SIG-M5 treated with dmso at 0.1 percent for 504 hours (cell line): ENCODE measurements around the gene PSORS1C1.
"Not testable (repeated sequence)": the region's sequence is repeated elsewhere in the genome, so short reads cannot be mapped to it uniquely, and the experiment has no call there.

Experiments
- DNase-seq: peaks from one replicate; lab custom pipeline; 2025; ENCODE audit not compliant: unreplicated experiment; lab: John Stamatoyannopoulos, UW

PSORS1C1 gene

GRCh38 chr6:31172973-31173384, 58.4 kb downstream of the PSORS1C1 start:
- DNase-seq: no peak

- DNase-seq: no peak
Observed at GRCh38 chr6:31173406-31173805, 58.8 kb downstream of the PSORS1C1 start.

- no peak for DNase-seq
Observed at GRCh38 chr6:31174378-31174777, 59.8 kb downstream of the PSORS1C1 start.

- DNase-seq: no peak
Observed at GRCh38 chr6:31175971-31176370, 61.4 kb downstream of the PSORS1C1 start.

GRCh38 chr6:31178143-31179041, 63.8 kb downstream of the PSORS1C1 start:
- DNase-seq: peak; percentile 5

GRCh38 chr6:31179042-31179386, 64.4 kb downstream of the PSORS1C1 start:
- DNase-seq: no peak

- no peak for DNase-seq
Observed at GRCh38 chr6:31179896-31180295, 65.3 kb downstream of the PSORS1C1 start.

- DNase-seq: no peak
Observed at GRCh38 chr6:31180500-31180899, 65.9 kb downstream of the PSORS1C1 start.

GRCh38 chr6:31183287-31183686, 68.7 kb downstream of the PSORS1C1 start:
- DNase-seq: not testable (repeated sequence)

- not testable (repeated sequence) for DNase-seq
Observed at GRCh38 chr6:31183859-31184258, 69.3 kb downstream of the PSORS1C1 start.

- not testable (repeated sequence) for DNase-seq
Observed at GRCh38 chr6:31185695-31186051, 71.1 kb downstream of the PSORS1C1 start.

- DNase-seq: no peak
Observed at GRCh38 chr6:31186052-31186734, 71.6 kb downstream of the PSORS1C1 start.

GRCh38 chr6:31187780-31188194, 73.2 kb downstream of the PSORS1C1 start:
- DNase-seq: no peak

GRCh38 chr6:31189223-31189622, 74.6 kb downstream of the PSORS1C1 start:
- not testable (repeated sequence) for DNase-seq
